Smooth muscle cell of the brain vasculature (primary cell): ENCODE results near the gene NADK2.
"Not testable (repeated sequence)": the region's sequence is repeated elsewhere in the genome, so short reads cannot be mapped to it uniquely, and the experiment has no call there.

Experiments used
- DNase-seq: peaks from one replicate; pipeline ENCODE4 v3.0.0-alpha.2; 2012; ENCODE audit warnings: low read depth, low spot score

Gene NADK2

GRCh38 chr5:36241631-36242533, at the start of gene NADK2:
NADK2 (minus strand) TSS chr5:36241925; CDS start chr5:36241798, 127 bp downstream.
- DNase-seq, result peak; percentile 93

GRCh38 chr5:36285837-36286615, 44.3 kb upstream of the NADK2 start:
- DNase-seq, result no peak

GRCh38 chr5:36283775-36284174, 42.0 kb upstream of the NADK2 start:
- not testable (repeated sequence) for DNase-seq

GRCh38 chr5:36281626-36282025, 39.9 kb upstream of the NADK2 start:
- no peak for DNase-seq

GRCh38 chr5:36279054-36279698, 37.5 kb upstream of the NADK2 start:
- DNase-seq, result no peak

- DNase-seq, result no peak
Observed at GRCh38 chr5:36277521-36278176, 35.9 kb upstream of the NADK2 start.

- no peak for DNase-seq
Observed at GRCh38 chr5:36276864-36277263, 35.1 kb upstream of the NADK2 start.

GRCh38 chr5:36273809-36274526, 32.2 kb upstream of the NADK2 start:
- no peak for DNase-seq

- DNase-seq, result no peak
Observed at GRCh38 chr5:36272136-36272690, 30.5 kb upstream of the NADK2 start.

GRCh38 chr5:36270876-36271575, 29.3 kb upstream of the NADK2 start:
- no peak for DNase-seq

GRCh38 chr5:36270175-36270574, 28.4 kb upstream of the NADK2 start:
- no peak for DNase-seq

- no peak for DNase-seq
Observed at GRCh38 chr5:36269478-36269877, 27.8 kb upstream of the NADK2 start.

- no peak for DNase-seq
Observed at GRCh38 chr5:36267905-36268304, 26.2 kb upstream of the NADK2 start.

- no peak for DNase-seq
Observed at GRCh38 chr5:36264202-36264760, 22.6 kb upstream of the NADK2 start.

- DNase-seq, result no peak
Observed at GRCh38 chr5:36261186-36261585, 19.5 kb upstream of the NADK2 start.

GRCh38 chr5:36253575-36253974, 11.8 kb upstream of the NADK2 start:
- no peak for DNase-seq

- DNase-seq, result peak; percentile 53
Observed at GRCh38 chr5:36252722-36253365, 11.1 kb upstream of the NADK2 start.

- DNase-seq, result no peak
Observed at GRCh38 chr5:36251218-36251617, 9.5 kb upstream of the NADK2 start.

- no peak for DNase-seq
Observed at GRCh38 chr5:36250427-36250826, 8.7 kb upstream of the NADK2 start.
